GM21515 (cell line): ENCODE data around the gene BCL2L1.

Experiments used
- ATAC-seq: cut with Tn5 transposase; IDR thresholded peaks from one replicate; pipeline ENCODE4 v1.9.1; 2021; ENCODE audit not compliant: unreplicated experiment

Gene BCL2L1

DNA sequence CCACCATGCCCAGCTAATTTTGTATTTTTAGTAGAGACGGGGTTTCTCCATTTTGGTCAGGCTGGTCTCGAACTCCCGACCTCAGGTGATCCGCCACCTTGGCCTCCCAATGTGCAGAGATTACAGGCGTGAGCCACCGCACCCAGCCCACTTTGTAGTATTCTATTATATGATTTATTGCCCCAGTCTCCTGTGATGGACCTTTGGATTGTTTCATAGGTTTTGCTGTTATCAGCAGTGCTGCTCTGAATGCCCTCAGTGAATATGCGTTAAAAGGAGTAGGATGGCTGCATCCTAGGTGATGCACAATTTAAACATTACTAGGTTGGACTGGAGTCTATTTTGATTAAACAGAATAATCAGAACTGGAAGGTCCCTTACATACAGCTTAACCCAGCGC is 107.3 kb downstream of the BCL2L1 start:
- ATAC-seq = no peak
